Stomach (tissue), 4 donors: Measurements from ENCODE around the gene VEGFA.

Experiments
- CTCF ChIP-seq, 7 experiments: fragments of 450-650 bp in 4 of 7; fragments of 200-600 bp in 3 of 7; sonication (generic) in 3 of 7; IDR thresholded peaks; one replicate each; pipeline ENCODE4 v1.5.1; 2016 to 2019; ENCODE audit warnings: antibody characterized with exemption in 7 of 7, control low read depth in 2 of 7, mild to moderate bottlenecking in 1 of 7
- EP300 ChIP-seq: sonication (generic); formaldehyde crosslinking; IDR thresholded peaks from one replicate; pipeline ENCODE4 v1.6.1; 2017; ENCODE audit warnings: antibody characterized with exemption
- POLR2A ChIP-seq, 4 donors: fragments of 450-650 bp; IDR thresholded peaks; one replicate each; pipeline ENCODE4 v1.6.1; 2016; ENCODE audit warnings: antibody characterized with exemption in 4 of 4, control low read depth in 2 of 4, mild to moderate bottlenecking in 1 of 4, moderate library complexity in 1 of 4
- POLR2AphosphoS5 ChIP-seq, 3 donors: sonication (generic); formaldehyde crosslinking; IDR thresholded peaks; one replicate each; pipeline ENCODE4 v1.6.1; 2016; ENCODE audit warnings: antibody characterized with exemption in 3 of 3

GRCh38 chr6:43724354-43724753, 45.7 kb upstream of the VEGFA start:
- TF ChIP-seq CTCF (IDR thresholded peaks at IDR 0.05), result no peak
- no peak for TF ChIP-seq POLR2A (IDR thresholded peaks at IDR 0.05)
- no peak for TF ChIP-seq EP300
- TF ChIP-seq POLR2AphosphoS5 (IDR thresholded peaks at IDR 0.05), result no peak
